IMR-90 (cell line): ENCODE results near the gene NT5E. TPM values are rescaled to one million over a fixed set of nuclear protein-coding genes. Genes with fewer than 3 reads are reported as not detected.

Source experiments
- ATAC-seq: fragments of 200-7000 bp; cut with Tn5 transposase; 2 replicates; pipeline ENCODE4 v1.9.1; 2020; ENCODE audit warnings: low read depth, mild to moderate bottlenecking, moderate library complexity
- BruUV-seq: library from RNA; stranded (reverse); fragments of 400-500 nt; replicated peaks from 2 replicates; lab custom pipeline; 2021; lab: Mats Ljungman, UMichigan
- CTCF ChIA-PET: fragments of 300-600 bp; formaldehyde crosslinking; extraction: SDS; loops from one replicate; lab custom pipeline; 2021; ENCODE audit warnings: antibody characterized with exemption; lab: Yijun Ruan, JAX
- POLR2A ChIA-PET: fragments of 300-600 bp; sonication (Branson Sonifier 250); formaldehyde crosslinking; loops from one replicate; lab custom pipeline; 2022; ENCODE audit warnings: antibody characterized with exemption; ENCODE audit not compliant: unreplicated experiment; lab: Charles Lee
- DNase-seq: peaks from one replicate; pipeline ENCODE4 v3.0.0; 2013
- H2AFZ ChIP-seq: replicated peaks from 2 replicates; pipeline ENCODE3; 2013; ENCODE audit warnings: low read length, mild to moderate bottlenecking; ENCODE audit not compliant: poor library complexity
- H2AK5ac ChIP-seq: 2 replicates; pipeline ENCODE4 v1.6.1; 2013; ENCODE audit warnings: low read depth, low read length, inconsistent platforms
- H2AK9ac ChIP-seq: replicated peaks from 2 replicates; pipeline ENCODE3; 2013; ENCODE audit warnings: mild to moderate bottlenecking, low read depth, low read length, moderate library complexity; ENCODE audit not compliant: poor library complexity
- H2BK120ac ChIP-seq: 2 replicates; pipeline ENCODE4 v1.6.1; 2013; ENCODE audit warnings: low read depth, low read length, inconsistent platforms
- H2BK15ac ChIP-seq: 3 replicates; pipeline ENCODE4 v1.6.1; 2013; ENCODE audit warnings: low read depth, low read length, inconsistent platforms
- H2BK20ac ChIP-seq: 2 replicates; pipeline ENCODE4 v1.6.1; 2013; ENCODE audit warnings: low read depth, mild to moderate bottlenecking, inconsistent platforms, low read length, moderate library complexity
- H2BK5ac ChIP-seq: 2 replicates; pipeline ENCODE4 v1.6.1; 2013; ENCODE audit warnings: mild to moderate bottlenecking, low read depth, low read length, inconsistent platforms; ENCODE audit not compliant: poor library complexity, severe bottlenecking
- H3K14ac ChIP-seq: replicated peaks from 2 replicates; pipeline ENCODE4 v1.6.1; 2013; ENCODE audit warnings: low read depth, low read length, inconsistent platforms
- H3K18ac ChIP-seq: 2 replicates; pipeline ENCODE4 v1.6.1; 2013; ENCODE audit warnings: low read depth, low read length, control low read depth
- H3K23ac ChIP-seq: 2 replicates; pipeline ENCODE4 v1.6.1; 2013; ENCODE audit warnings: low read depth, low read length, inconsistent platforms
- H3K27ac ChIP-seq: 2 replicates; pipeline ENCODE4 v1.5.1; 2013; ENCODE audit warnings: mild to moderate bottlenecking, control low read depth, low read length; ENCODE audit not compliant: insufficient read depth
- H3K27me3 ChIP-seq: 2 replicates; pipeline ENCODE4 v1.6.1; 2013; ENCODE audit warnings: low read length; ENCODE audit not compliant: control insufficient read depth, insufficient read depth
- H3K36me3 ChIP-seq: 2 replicates; pipeline ENCODE4 v1.6.1; 2013; ENCODE audit warnings: low read length, mixed read lengths; ENCODE audit not compliant: control insufficient read depth, insufficient read depth
- H3K4ac ChIP-seq: 2 replicates; pipeline ENCODE4 v1.6.1; 2013; ENCODE audit warnings: low read depth, low read length, inconsistent platforms
- H3K4me1 ChIP-seq: 2 replicates; pipeline ENCODE4 v1.6.1; 2013; ENCODE audit warnings: low read length, mixed read lengths; ENCODE audit not compliant: control insufficient read depth, insufficient read depth
- H3K4me2 ChIP-seq: 2 replicates; pipeline ENCODE4 v1.6.1; 2013; ENCODE audit warnings: low read depth, mild to moderate bottlenecking, control low read depth, low read length, moderate library complexity
- H3K4me3 ChIP-seq: 2 replicates; pipeline ENCODE4 v1.5.1; 2013; ENCODE audit warnings: low read depth, mild to moderate bottlenecking, control low read depth, low read length, moderate library complexity; ENCODE audit not compliant: insufficient read depth
- H3K56ac ChIP-seq: 2 replicates; pipeline ENCODE4 v1.6.1; 2013; ENCODE audit warnings: low read length, inconsistent platforms; ENCODE audit not compliant: insufficient read depth; ENCODE audit errors: extremely low read depth
- H3K79me1 ChIP-seq, 2 experiments: 2 replicates each; pipeline ENCODE4 v1.6.1; 2013; ENCODE audit warnings: low read length in 2 of 2, inconsistent platforms in 1 of 2, low read depth in 1 of 2
- H3K9ac ChIP-seq: 2 replicates; pipeline ENCODE4 v1.6.1; 2013; ENCODE audit warnings: low read depth, low read length, control low read depth
- H3K9me1 ChIP-seq: 2 replicates; pipeline ENCODE4 v1.6.1; 2013; ENCODE audit warnings: low read length, inconsistent platforms; ENCODE audit not compliant: insufficient read depth
- H3K9me3 ChIP-seq: 2 replicates; pipeline ENCODE4 v1.6.1; 2013; ENCODE audit warnings: low read length; ENCODE audit not compliant: control insufficient read depth, insufficient read depth
- H4K20me1 ChIP-seq: 2 replicates; pipeline ENCODE4 v1.6.1; 2013; ENCODE audit warnings: low read length, inconsistent platforms; ENCODE audit not compliant: insufficient read depth
- H4K5ac ChIP-seq: 2 replicates; pipeline ENCODE4 v1.6.1; 2013; ENCODE audit warnings: mild to moderate bottlenecking, low read depth, low read length, control low read depth
- H4K8ac ChIP-seq, 2 experiments: 2 replicates each; pipeline ENCODE4 v1.6.1; 2013; ENCODE audit warnings: low read depth in 2 of 2, low read length in 2 of 2, control low read depth in 1 of 2, inconsistent platforms in 1 of 2
- H4K91ac ChIP-seq: 2 replicates; pipeline ENCODE4 v1.6.1; 2013; ENCODE audit warnings: low read depth, low read length, inconsistent platforms; ENCODE audit not compliant: insufficient read depth
- CEBPB ChIP-seq: IDR thresholded peaks from 2 replicates; pipeline ENCODE4 v1.6.1; 2012; ENCODE audit warnings: low read depth, low read length, improper control_type of control experiment
- FOS ChIP-seq: fragments of 150-350 bp; IDR thresholded peaks from 2 replicates; pipeline ENCODE4 v1.6.1; 2016; ENCODE audit warnings: low read depth, low read length
- WGBS, 2 experiments: methylation state at CpG; one replicate each; pipeline versions ENCODE4 v1.1.5 to v1.1.7; 2013; ENCODE audit warnings: missing lambda C conversion rate in 2 of 2; ENCODE audit not compliant: insufficient read length in 1 of 2; ENCODE audit errors: extremely low coverage in 2 of 2; 5-methylcytosine and 5-hydroxymethylcytosine counted together
- dilution Hi-C: fragments of 300-500 bp; cut with HindIII; formaldehyde crosslinking; loops from one replicate; pipeline ENCODE4 v1.14.3; 2018; ENCODE audit warnings: low sequenced_read_pairs; ENCODE audit not compliant: unreplicated experiment
- in situ Hi-C: fragments of 300-500 bp; cut with MboI; formaldehyde crosslinking; loops from 3 replicates; pipeline ENCODE4 v1.14.3; 2019; ENCODE audit warnings: low sequenced_read_pairs, inconsistent platforms, mixed read lengths
- intact Hi-C: fragments of 100-400 bp; cut with micrococcal nuclease; formaldehyde crosslinking; loops from 2 replicates; pipeline ENCODE4 v1.10.0; 2022
- polyA plus RNA-seq, 3 experiments: library from polyadenylated mRNA; depleted of rRNA; stranded (reverse); fragments of >200 nt; gene quantifications; 2 replicates each; pipeline ENCODE4 v1.2.3, GENCODE V29; 2012; ENCODE audit warnings: low replicate concordance in 1 of 3
- total RNA-seq: library from RNA; depleted of rRNA; stranded (reverse); fragments of >200 nt; gene quantifications from 2 replicates; pipeline ENCODE4 v1.2.3, GENCODE V29; 2012

Gene NT5E
- total and polyA plus RNA-seq, 2 of the 4 experiments (the other 2 are of a cell fraction): 153 to 280 TPM

GRCh38 chr6:85472744-85473143, 22.9 kb downstream of the NT5E start:
- H2AFZ ChIP-seq: no peak overlapping the region
- ChIA-PET POLR2A (no interaction called here), CTCF (interaction anchor here (1.4 kb wide), 1 partner anchor 118 kb away, joined by 3 read pairs; no protein-coding TSS in a partner anchor)
- TF ChIP-seq FOS: no peak
- TF ChIP-seq CEBPB: peak; percentile 66; the same call in 1 of the 2 replicates
- H3K14ac ChIP-seq: 0 out of 2 replicates have a peak overlapping the region, but pooled peaks have one; percentile 54
- no CpG with 5 or more reads among the region's 1 CpG for WGBS, 2 experiments
- H4K5ac ChIP-seq: no peak overlapping the region
- H2BK15ac ChIP-seq: peak overlapping the region; percentile 7; the same call in 1 of the 3 replicates
- no peak overlapping the region for H3K9ac ChIP-seq
- H3K4me2 ChIP-seq: peak overlapping the region; percentile 11; the same call in 1 of the 2 replicates
- dilution Hi-C loops (no loop called here), intact Hi-C loops (no loop called here), in situ Hi-C loops (no loop called here)
- H3K27me3 ChIP-seq: no peaks in the 10 kb centered on the region
- H3K79me1 ChIP-seq: peaks cover 38 to 80% of the 10 kb centered on the region in 2 experiments
- no peak overlapping the region for H2AK5ac ChIP-seq
- H3K23ac ChIP-seq: peak overlapping the region; percentile 44; the same call in 1 of the 2 replicates
- H2AK9ac ChIP-seq: no peak overlapping the region
- ATAC-seq (peak; percentile 19; the same call in 1 of the 2 replicates), DNase-seq (peak; percentile 61)
- no peaks in the 10 kb centered on the region for H4K20me1 ChIP-seq
- H3K4me3 ChIP-seq: no peak overlapping the region
- peaks cover 20% of the 10 kb centered on the region for H3K4me1 ChIP-seq
- H3K9me1 ChIP-seq: peaks cover 22% of the 10 kb centered on the region
- peak overlapping the region; percentile 3; the same call in 1 of the 2 replicates for H3K4ac ChIP-seq
- peak overlapping the region; percentile 39; the same call in 1 of the 2 replicates for H2BK120ac ChIP-seq
- H3K27ac ChIP-seq: no peak overlapping the region
- H3K18ac ChIP-seq: peak overlapping the region; percentile 44; the same call in 1 of the 2 replicates
- H4K8ac ChIP-seq: no peak overlapping the region; a peak in 1 of 4 replicates
- no peaks in the 10 kb centered on the region; the same call in 1 of the 2 replicates for H3K9me3 ChIP-seq
- no peak overlapping the region for H3K56ac ChIP-seq
- no peak overlapping the region for H4K91ac ChIP-seq
- peaks cover 28% of the 10 kb centered on the region for H3K36me3 ChIP-seq
- BruUV-seq: no TSS peak
- peak overlapping the region; percentile 29 for H2BK5ac ChIP-seq
- peak overlapping the region; percentile 38; the same call in 1 of the 2 replicates for H2BK20ac ChIP-seq
